ENCODE data around the gene ALOX5. TPM values are rescaled to one million over a fixed set of nuclear protein-coding genes. Genes with fewer than 3 reads are reported as not detected.
A peak's percentile ranks its signal among the peaks of the same experiment; 100 is the strongest.

ALOX5 gene
- total RNA-seq, 5 donors from 2014 or later (not counting 1 experiment from before 2014, with no cell fraction given) = 13.8 to 39.8 (median 16.1) TPM

DNA sequence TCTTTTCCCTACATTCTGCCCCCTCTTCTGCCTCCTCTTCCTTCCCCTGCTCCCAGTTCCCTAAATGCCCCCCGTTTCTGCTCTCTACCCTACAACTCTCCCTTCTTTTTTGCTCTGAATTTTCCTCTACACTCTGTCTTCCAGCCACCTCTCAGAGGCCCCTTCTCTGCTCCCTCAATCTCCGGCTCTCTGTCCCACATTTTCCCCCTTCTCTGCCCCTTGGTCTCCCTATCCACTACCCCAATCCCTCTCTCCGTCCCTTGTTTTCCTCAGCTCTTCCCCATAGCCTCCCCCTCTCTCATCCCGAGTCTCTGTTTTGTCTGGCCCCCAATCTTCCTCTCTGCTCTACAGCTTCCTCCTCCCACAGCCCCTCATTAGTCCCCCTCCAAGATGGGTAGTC lies 3.3 kb downstream of the ALOX5 start:
- Histone ChIP-seq H3K36me3 (ENCODE audit: control insufficient read depth in 2 of 2, extremely low read depth in 1 of 2, insufficient read depth in 1 of 2, low read length in 1 of 2) (no peaks in the 10 kb centered on the region), H3K27me3 (replicated peaks in 1 of 2; ENCODE audit: control insufficient read depth in 2 of 2, extremely low read depth in 1 of 2, insufficient read depth in 2 of 2, low read length in 1 of 2) (peaks cover 0 to 37% of the 10 kb centered on the region in 2 experiments), H3K9me3 (no peaks in the 10 kb centered on the region), H3K27ac (ENCODE audit: low read length) (no peak overlapping the region), H3K4me3 (ENCODE audit: control insufficient read depth in 1 of 2, extremely low read depth in 1 of 2, low read length in 1 of 2) (no peak overlapping the region), H3K4me1 (ENCODE audit: control insufficient read depth in 1 of 2, extremely low read depth in 1 of 2, insufficient read depth in 2 of 2, low read length in 2 of 2) (peaks cover 0 to 26% of the 10 kb centered on the region in 2 experiments)
- no peak for ATAC-seq (replicated peaks in 1 of 4)
- Mint-ChIP-seq H3K27ac (no peak overlapping the region), H3K36me3 (no peaks in the 10 kb centered on the region), H3K4me1 (peaks cover 16 to 34% (median 19%) of the 10 kb centered on the region in 3 donors), H3K9me3 (no peaks in the 10 kb centered on the region), H3K4me3 (no peak overlapping the region), H3K27me3 (peaks cover 8 to 20% of the 10 kb centered on the region in 2 donors)
- whole genome bisulfite sequencing (ENCODE audit: insufficient coverage) = 80% methylated on average over 1 of the region's 4 CpGs
- ChIA-PET CTCF (no interaction called here), POLR2A (no interaction called here)
- no peak for DNase-seq

DNA sequence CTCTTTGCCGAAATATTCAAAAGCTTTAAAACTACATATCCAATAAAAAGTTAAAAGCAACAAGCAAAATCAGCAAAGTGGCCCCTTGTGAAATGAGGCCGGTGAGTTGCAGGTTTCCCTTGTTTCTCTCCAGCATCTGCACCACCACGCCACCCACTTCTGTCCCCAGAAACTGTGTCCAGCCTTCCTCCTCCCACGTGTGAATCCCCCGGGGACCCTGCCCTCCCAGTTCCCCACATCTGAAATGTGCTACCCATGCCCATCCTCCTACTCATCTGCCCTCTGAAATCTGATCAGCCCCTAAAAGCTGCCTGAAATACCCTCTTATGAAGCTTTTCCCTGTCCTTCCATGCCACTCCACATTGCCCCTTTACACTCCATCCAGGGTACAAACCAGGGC lies 3.8 kb downstream of the ALOX5 start:
- Mint-ChIP-seq H3K4me1 (peaks cover 15 to 30% (median 15%) of the 10 kb centered on the region in 3 donors), H3K9me3 (no peaks in the 10 kb centered on the region), H3K27me3 (peaks cover 6 to 15% of the 10 kb centered on the region in 2 donors), H3K27ac (no peak overlapping the region), H3K36me3 (no peaks in the 10 kb centered on the region), H3K4me3 (no peak overlapping the region)
- Histone ChIP-seq H3K27ac (ENCODE audit: low read length) (no peak overlapping the region), H3K27me3 (replicated peaks in 1 of 2; ENCODE audit: control insufficient read depth in 2 of 2, extremely low read depth in 1 of 2, insufficient read depth in 2 of 2, low read length in 1 of 2) (peaks cover 0 to 40% of the 10 kb centered on the region in 2 experiments), H3K4me1 (ENCODE audit: control insufficient read depth in 1 of 2, extremely low read depth in 1 of 2, insufficient read depth in 2 of 2, low read length in 2 of 2) (peaks cover 0 to 26% of the 10 kb centered on the region in 2 experiments), H3K9me3 (no peaks in the 10 kb centered on the region), H3K4me3 (ENCODE audit: control insufficient read depth in 1 of 2, extremely low read depth in 1 of 2, low read length in 1 of 2) (no peak overlapping the region), H3K36me3 (ENCODE audit: control insufficient read depth in 2 of 2, extremely low read depth in 1 of 2, insufficient read depth in 1 of 2, low read length in 1 of 2) (no peaks in the 10 kb centered on the region)
- POLR2A ChIA-PET = no interaction called here
- CTCF ChIA-PET = no interaction called here
- DNase-seq (no peak), ATAC-seq (replicated peaks in 1 of 4) (no peak)
- WGBS (ENCODE audit: insufficient coverage) = 83% methylated on average over 5 of the region's 5 CpGs

GRCh38 chr10:45378914-45379726 lies 5.1 kb downstream of the ALOX5 start:
- H3K4me1 ChIP-seq (ENCODE audit: control insufficient read depth in 1 of 2, extremely low read depth in 1 of 2, insufficient read depth in 2 of 2, low read length in 2 of 2) = peaks cover 0 to 17% of the 10 kb centered on the region in 2 experiments
- CTCF ChIA-PET = no interaction called here
- DNase-seq (peak in 1 of 35 experiments; percentile 19), ATAC-seq (replicated peaks in 1 of 4) (no peak)
- Mint-ChIP-seq H3K9me3 (no peaks in the 10 kb centered on the region), H3K36me3 (no peaks in the 10 kb centered on the region), H3K27me3 (peaks cover 3 to 9% of the 10 kb centered on the region in 2 donors), H3K4me3 (no peak overlapping the region), H3K27ac (no peak overlapping the region), H3K4me1 (peaks cover 7 to 25% (median 8%) of the 10 kb centered on the region in 3 donors)
- H3K27me3 ChIP-seq (replicated peaks in 1 of 2; ENCODE audit: control insufficient read depth in 2 of 2, extremely low read depth in 1 of 2, insufficient read depth in 2 of 2, low read length in 1 of 2) = peaks cover 0 to 28% of the 10 kb centered on the region in 2 experiments
- POLR2A ChIA-PET = no interaction called here
- H3K36me3 ChIP-seq (ENCODE audit: control insufficient read depth in 2 of 2, extremely low read depth in 1 of 2, insufficient read depth in 1 of 2, low read length in 1 of 2) = no peaks in the 10 kb centered on the region
- 74% methylated on average over 9 of the region's 12 CpGs for WGBS (ENCODE audit: insufficient coverage)
- no peak overlapping the region for H3K4me3 ChIP-seq (ENCODE audit: control insufficient read depth in 1 of 2, extremely low read depth in 1 of 2, low read length in 1 of 2)
- H3K27ac ChIP-seq (ENCODE audit: low read length) = no peak overlapping the region
- no peaks in the 10 kb centered on the region for H3K9me3 ChIP-seq

DNA sequence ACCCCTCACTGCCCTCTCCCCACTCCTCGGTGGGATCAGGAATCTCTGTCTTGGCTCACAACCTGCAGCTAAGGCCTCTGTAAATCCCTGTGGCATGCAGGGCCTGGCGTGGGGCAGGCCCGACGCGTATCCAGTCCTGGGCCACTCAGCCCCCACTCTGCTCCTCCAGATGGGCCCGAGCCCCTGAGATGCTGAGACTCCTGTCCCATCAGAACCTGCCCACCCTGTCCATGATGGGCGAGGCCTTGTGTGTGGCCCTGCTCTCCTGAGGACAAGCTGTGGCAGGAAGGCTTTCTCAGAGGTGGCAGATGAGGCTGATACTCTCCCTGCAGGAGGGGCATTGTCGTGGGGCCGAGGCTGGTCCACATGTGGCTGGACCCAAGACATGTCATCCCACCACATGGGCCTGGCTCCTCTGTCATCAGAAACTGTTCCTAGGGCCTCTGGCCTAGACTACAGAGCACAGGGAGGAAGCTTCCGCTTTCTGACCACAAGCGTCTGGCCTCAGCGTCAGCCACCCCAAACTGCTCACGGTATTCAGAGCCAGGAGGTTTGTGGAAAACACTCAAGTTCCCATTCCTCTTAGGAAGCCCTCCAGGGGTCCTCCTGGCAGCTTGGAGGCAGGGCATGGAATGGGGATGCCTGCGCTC lies 6.0 kb downstream of the ALOX5 start:
- H3K36me3 ChIP-seq (ENCODE audit: control insufficient read depth in 2 of 2, extremely low read depth in 1 of 2, insufficient read depth in 1 of 2, low read length in 1 of 2) = no peaks in the 10 kb centered on the region
- H3K4me1 ChIP-seq (ENCODE audit: control insufficient read depth in 1 of 2, extremely low read depth in 1 of 2, insufficient read depth in 2 of 2, low read length in 2 of 2) = peaks cover 0 to 8% of the 10 kb centered on the region in 2 experiments
- H3K9me3 ChIP-seq = no peaks in the 10 kb centered on the region
- POLR2A ChIA-PET = no interaction called here
- Mint-ChIP-seq H3K27ac (no peak overlapping the region), H3K36me3 (no peaks in the 10 kb centered on the region), H3K9me3 (no peaks in the 10 kb centered on the region), H3K27me3 (peaks cover 3 to 7% of the 10 kb centered on the region in 2 donors), H3K4me1 (peaks cover 7 to 20% (median 8%) of the 10 kb centered on the region in 3 donors), H3K4me3 (no peak overlapping the region)
- CTCF ChIA-PET = no interaction called here
- 68% methylated on average over 8 of the region's 14 CpGs for WGBS (ENCODE audit: insufficient coverage)
- peaks cover 0 to 22% of the 10 kb centered on the region in 2 experiments for H3K27me3 ChIP-seq (replicated peaks in 1 of 2; ENCODE audit: control insufficient read depth in 2 of 2, extremely low read depth in 1 of 2, insufficient read depth in 2 of 2, low read length in 1 of 2)
- DNase-seq = peak in 1 of 35 experiments; percentile 32
- H3K4me3 ChIP-seq (ENCODE audit: control insufficient read depth in 1 of 2, extremely low read depth in 1 of 2, low read length in 1 of 2) = no peak overlapping the region
- no peak for ATAC-seq (replicated peaks in 1 of 4)
- no peak overlapping the region for H3K27ac ChIP-seq (ENCODE audit: low read length)

- H3K9me3 Mint-ChIP-seq = no peaks in the 10 kb centered on the region
- H3K4me1 Mint-ChIP-seq = peaks cover under 1 to 11% (median under 1%) of the 10 kb centered on the region in 3 donors
- H3K4me3 ChIP-seq (ENCODE audit: control insufficient read depth in 1 of 2, extremely low read depth in 1 of 2, low read length in 1 of 2) = no peak overlapping the region
- no peak for ATAC-seq (replicated peaks in 1 of 4)
- no peak for DNase-seq
- H3K27ac ChIP-seq (ENCODE audit: low read length) = no peak overlapping the region
- WGBS (ENCODE audit: insufficient coverage) = 88% methylated on average over 4 of the region's 8 CpGs
- no peak overlapping the region for H3K27ac Mint-ChIP-seq
- no peak overlapping the region for H3K4me3 Mint-ChIP-seq
- H3K4me1 ChIP-seq (ENCODE audit: control insufficient read depth in 1 of 2, extremely low read depth in 1 of 2, insufficient read depth in 2 of 2, low read length in 2 of 2) = no peaks in the 10 kb centered on the region
- H3K27me3 ChIP-seq (replicated peaks in 1 of 2; ENCODE audit: control insufficient read depth in 2 of 2, extremely low read depth in 1 of 2, insufficient read depth in 2 of 2, low read length in 1 of 2) = peaks cover 0 to 17% of the 10 kb centered on the region in 2 experiments
- ChIA-PET CTCF (no interaction called here), POLR2A (no interaction called here)
- no peaks in the 10 kb centered on the region for H3K9me3 ChIP-seq
- no peaks in the 10 kb centered on the region for H3K27me3 Mint-ChIP-seq
- no peaks in the 10 kb centered on the region for H3K36me3 Mint-ChIP-seq
- H3K36me3 ChIP-seq (ENCODE audit: control insufficient read depth in 2 of 2, extremely low read depth in 1 of 2, insufficient read depth in 1 of 2, low read length in 1 of 2) = no peaks in the 10 kb centered on the region
Measured at GRCh38 chr10:45380903-45381620, 7.0 kb downstream of the ALOX5 start.

DNA sequence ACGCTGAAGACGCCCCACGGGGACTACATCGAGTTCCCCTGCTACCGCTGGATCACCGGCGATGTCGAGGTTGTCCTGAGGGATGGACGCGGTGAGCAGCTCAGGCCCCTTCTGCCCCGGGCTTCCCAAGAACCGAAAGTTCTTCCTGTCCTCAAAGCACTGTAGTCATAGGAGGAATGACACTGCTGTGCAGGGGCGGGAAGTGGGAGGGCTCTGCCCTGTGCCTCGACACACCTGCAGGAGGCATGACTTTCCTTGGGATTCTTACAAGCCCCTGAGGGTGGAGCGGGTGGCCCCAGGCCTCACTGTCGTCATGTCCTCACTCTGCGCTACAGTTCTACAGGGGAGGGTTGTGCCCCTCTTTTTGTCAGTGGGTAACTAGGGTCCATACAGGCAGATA lies 8.6 kb downstream of the ALOX5 start:
- Mint-ChIP-seq H3K27me3 (no peaks in the 10 kb centered on the region), H3K36me3 (no peaks in the 10 kb centered on the region), H3K9me3 (no peaks in the 10 kb centered on the region), H3K4me3 (no peak overlapping the region), H3K4me1 (peaks cover 0 to 2% (median 0%) of the 10 kb centered on the region in 3 donors), H3K27ac (no peak overlapping the region)
- ChIA-PET CTCF (no interaction called here), POLR2A (no interaction called here)
- WGBS (ENCODE audit: insufficient coverage) = 93% methylated on average over 13 of the region's 17 CpGs
- Histone ChIP-seq H3K4me1 (ENCODE audit: control insufficient read depth in 1 of 2, extremely low read depth in 1 of 2, insufficient read depth in 2 of 2, low read length in 2 of 2) (no peaks in the 10 kb centered on the region), H3K9me3 (no peaks in the 10 kb centered on the region), H3K27ac (ENCODE audit: low read length) (no peak overlapping the region), H3K27me3 (replicated peaks in 1 of 2; ENCODE audit: control insufficient read depth in 2 of 2, extremely low read depth in 1 of 2, insufficient read depth in 2 of 2, low read length in 1 of 2) (peaks cover 0 to 20% of the 10 kb centered on the region in 2 experiments), H3K4me3 (ENCODE audit: control insufficient read depth in 1 of 2, extremely low read depth in 1 of 2, low read length in 1 of 2) (no peak overlapping the region), H3K36me3 (ENCODE audit: control insufficient read depth in 2 of 2, extremely low read depth in 1 of 2, insufficient read depth in 1 of 2, low read length in 1 of 2) (no peaks in the 10 kb centered on the region)
- DNase-seq = no peak
- no peak for ATAC-seq (replicated peaks in 1 of 4)
